NOMO-1 treated with dmso at 0.1 percent for 144 hours (cell line): Measurements from ENCODE around the gene UGP2.
"Not testable (repeated sequence)": the region's sequence is repeated elsewhere in the genome, so short reads cannot be mapped to it uniquely, and the experiment has no call there.

Experiments
- DNase-seq: peaks from one replicate; lab custom pipeline; 2025; ENCODE audit not compliant: unreplicated experiment; lab: John Stamatoyannopoulos, UW

Gene UGP2

GRCh38 chr2:63891488-63892030 is 49.9 kb downstream of the UGP2 start:
- no peak for DNase-seq

DNA sequence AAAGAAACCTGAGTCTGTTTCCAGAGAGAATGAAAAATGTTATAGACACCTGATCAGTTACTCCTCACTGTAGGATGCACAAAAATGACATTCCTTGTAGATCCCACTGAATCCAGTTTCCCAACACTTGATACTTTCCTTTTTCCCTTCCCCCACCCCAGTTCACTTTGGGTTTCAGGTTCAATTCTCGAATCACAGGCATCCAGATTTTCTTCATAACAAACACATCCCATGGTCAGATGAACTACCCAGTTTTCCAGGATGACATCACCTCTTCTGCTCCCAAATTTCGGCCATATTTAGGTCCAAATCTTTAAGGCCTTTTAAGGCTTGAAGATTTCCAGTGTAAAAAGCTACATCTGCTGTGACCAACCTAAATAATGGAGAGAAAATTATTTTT is 51.5 kb downstream of the UGP2 start:
- no peak for DNase-seq

GRCh38 chr2:63894167-63894566 is 52.5 kb downstream of the UGP2 start:
- DNase-seq: no peak

DNA sequence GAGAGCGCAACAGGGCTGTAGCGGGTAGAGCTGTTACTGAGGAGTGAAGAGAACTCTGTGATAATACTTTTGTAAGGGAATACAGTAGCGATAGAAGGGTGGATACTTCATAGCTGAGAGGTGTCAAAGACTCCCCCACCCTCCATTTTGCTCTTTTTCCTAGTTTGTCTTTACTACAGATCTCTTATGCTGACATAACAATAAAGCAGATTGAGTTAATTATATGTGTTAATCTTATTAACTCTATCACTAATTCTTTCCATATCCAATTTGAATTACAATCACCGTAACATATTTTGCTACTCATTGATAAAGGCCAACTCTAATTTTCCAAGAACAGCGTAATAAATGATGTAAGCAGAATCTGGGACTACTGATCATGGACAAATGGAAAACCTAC is 57.1 kb downstream of the UGP2 start:
- DNase-seq: no peak

GRCh38 chr2:63899639-63900038 is 57.9 kb downstream of the UGP2 start:
- no peak for DNase-seq

- DNase-seq: no peak
These were observed 60.5 kb downstream of the UGP2 start for GRCh38 chr2:63902149-63902548.

GRCh38 chr2:63903003-63903402 is 61.3 kb downstream of the UGP2 start:
- no peak for DNase-seq

DNA sequence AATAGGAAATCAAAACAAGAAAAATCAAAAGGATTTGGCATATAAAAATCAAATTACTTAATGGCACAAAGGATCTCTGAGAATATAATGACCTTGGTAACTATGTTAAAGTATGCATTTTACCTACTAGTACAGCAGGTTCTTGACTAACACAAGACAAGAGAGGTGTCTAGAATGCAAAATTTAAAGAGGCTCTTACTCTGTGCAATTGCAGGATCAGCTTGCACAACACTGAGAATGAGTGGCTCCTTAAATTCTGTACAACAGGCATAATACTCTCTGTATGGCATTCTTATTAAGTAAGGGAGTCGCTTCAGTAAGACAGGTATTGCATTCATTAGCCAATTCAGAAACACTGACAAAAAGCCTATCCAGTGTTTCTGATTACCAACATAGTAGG is 72.6 kb downstream of the UGP2 start:
- no peak for DNase-seq

- no peak for DNase-seq
These were observed 85.1 kb downstream of the UGP2 start for GRCh38 chr2:63926815-63927214.

DNA sequence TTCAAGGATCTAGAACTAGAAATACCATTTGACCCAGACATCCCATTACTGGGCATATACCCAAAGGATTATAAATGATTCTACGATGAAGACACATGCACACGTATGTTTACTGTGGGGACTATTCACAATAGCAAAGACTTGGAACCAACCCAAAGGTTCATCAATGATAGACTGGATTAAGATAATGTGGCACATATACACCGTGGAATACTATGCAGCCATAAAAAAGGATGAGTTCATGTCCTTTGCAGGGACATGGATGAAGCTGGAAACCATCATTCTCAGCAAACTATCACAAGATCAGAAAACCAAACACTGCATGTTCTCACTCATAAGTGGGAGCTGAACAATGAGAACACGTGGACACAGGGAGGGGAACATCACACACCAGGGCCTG is 90.4 kb downstream of the UGP2 start:
- DNase-seq: not testable (repeated sequence)
